BLaER1 (cell line): ENCODE results near the gene ADAM12.

Experiments
- H3K27ac ChIP-seq: shearing (Covaris generic); formaldehyde crosslinking; 2 replicates; pipeline ENCODE4 v1.8.1; 2022
- H3K27me3 ChIP-seq: shearing (Covaris generic); formaldehyde crosslinking; 2 replicates; pipeline ENCODE4 v1.8.1; 2022
- H3K36me3 ChIP-seq: shearing (Covaris generic); formaldehyde crosslinking; 2 replicates; pipeline ENCODE4 v1.8.1; 2022
- H3K4me1 ChIP-seq: shearing (Covaris generic); formaldehyde crosslinking; 2 replicates; pipeline ENCODE4 v1.8.1; 2022
- H3K4me2 ChIP-seq: shearing (Covaris generic); formaldehyde crosslinking; 2 replicates; pipeline ENCODE4 v1.8.1; 2022
- H3K4me3 ChIP-seq: shearing (Covaris generic); formaldehyde crosslinking; 2 replicates; pipeline ENCODE4 v1.8.1; 2022
- H3K9ac ChIP-seq: shearing (Covaris generic); formaldehyde crosslinking; 2 replicates; pipeline ENCODE4 v1.8.1; 2022
- H3K9me3 ChIP-seq: shearing (Covaris generic); formaldehyde crosslinking; 2 replicates; pipeline ENCODE4 v1.8.1; 2022
- H4K20me1 ChIP-seq: shearing (Covaris generic); formaldehyde crosslinking; 2 replicates; pipeline ENCODE4 v1.8.1; 2022
- Cebpa-rat ChIP-seq: shearing (Covaris generic); IDR thresholded peaks from 2 replicates; pipeline ENCODE4 v1.8.1; 2022

Gene ADAM12

DNA sequence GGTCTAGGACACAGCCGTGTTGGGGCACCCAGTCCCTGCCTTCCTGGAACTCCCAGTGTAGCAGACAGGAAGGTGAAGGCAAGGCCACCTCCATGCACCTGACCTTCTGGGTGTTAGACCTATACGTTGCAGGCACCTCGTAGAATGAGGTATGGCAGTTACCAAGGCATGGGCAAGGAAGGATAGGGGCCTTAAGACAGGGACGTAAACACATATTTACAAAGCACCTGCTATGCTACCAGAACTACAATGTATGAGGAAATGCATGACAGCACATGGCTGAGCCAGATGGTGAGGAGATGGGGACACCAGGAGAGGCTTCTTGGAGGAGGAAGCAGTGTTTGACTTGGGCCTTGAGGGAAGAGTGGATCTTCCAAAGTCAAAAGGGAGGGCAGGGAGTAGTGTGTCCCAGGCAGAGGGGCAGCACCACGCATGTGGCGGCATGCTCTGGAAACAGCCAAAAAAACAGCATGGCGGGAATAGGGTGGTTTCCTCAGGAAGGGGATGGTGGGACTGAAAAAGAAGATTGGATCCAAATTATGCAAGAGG lies 260.7 kb downstream of the ADAM12 start:
- no peak overlapping the region for H3K4me2 ChIP-seq
- TF ChIP-seq Cebpa-rat = no peak
- no peak overlapping the region for H3K4me3 ChIP-seq
- no peaks in the 10 kb centered on the region for H3K27me3 ChIP-seq
- H3K27ac ChIP-seq = no peak overlapping the region
- H4K20me1 ChIP-seq = no peaks in the 10 kb centered on the region
- no peaks in the 10 kb centered on the region for H3K36me3 ChIP-seq
- H3K4me1 ChIP-seq = no peaks in the 10 kb centered on the region
- no peaks in the 10 kb centered on the region for H3K9me3 ChIP-seq
- H3K9ac ChIP-seq = no peak overlapping the region

DNA sequence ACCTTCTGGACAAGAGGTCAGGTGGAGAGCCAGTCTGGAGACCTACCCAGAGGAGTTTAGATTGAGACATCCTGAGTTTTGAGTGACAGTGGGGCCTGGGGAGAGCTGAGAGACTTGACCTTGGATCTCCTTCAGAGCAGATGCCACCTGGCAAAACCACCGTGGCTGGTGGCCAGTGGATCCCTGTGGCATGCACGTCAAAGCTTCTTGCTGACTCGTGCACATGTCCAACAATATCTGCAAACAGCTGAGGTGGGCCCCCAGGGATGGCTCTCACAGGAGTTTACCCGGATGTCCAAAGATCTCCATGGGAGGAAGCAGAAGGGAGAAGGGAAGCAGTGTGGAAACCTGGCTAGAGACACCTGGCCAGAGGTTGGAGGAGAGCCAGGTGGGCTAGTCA lies 261.4 kb downstream of the ADAM12 start:
- Histone ChIP-seq H3K4me1 (no peaks in the 10 kb centered on the region), H3K27ac (no peak overlapping the region), H3K9ac (no peak overlapping the region), H3K27me3 (no peaks in the 10 kb centered on the region), H3K9me3 (no peaks in the 10 kb centered on the region), H3K36me3 (no peaks in the 10 kb centered on the region), H3K4me2 (no peak overlapping the region), H4K20me1 (no peaks in the 10 kb centered on the region), H3K4me3 (no peak overlapping the region)
- TF ChIP-seq Cebpa-rat = no peak

DNA sequence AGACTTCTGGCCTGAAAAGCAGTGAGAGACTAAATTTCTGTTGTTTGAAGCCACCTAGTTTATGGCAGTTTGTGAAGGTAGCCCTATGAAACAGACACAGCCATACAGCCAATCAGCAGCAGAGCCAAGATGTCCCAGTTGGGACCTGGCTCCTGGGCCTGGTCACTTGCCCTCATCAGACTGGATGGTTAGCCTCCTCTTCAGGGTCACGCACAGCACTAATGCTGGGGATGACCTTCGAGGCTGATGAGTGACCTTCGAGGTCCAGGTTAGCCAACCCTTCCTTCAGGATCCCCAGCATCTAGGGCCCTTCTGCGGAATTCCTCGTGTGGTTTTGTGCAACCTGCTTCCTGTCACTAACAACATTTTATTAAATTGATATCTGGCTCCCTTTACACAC lies 262.3 kb downstream of the ADAM12 start:
- Histone ChIP-seq H3K27ac (no peak overlapping the region), H3K9me3 (no peaks in the 10 kb centered on the region), H3K4me3 (no peak overlapping the region), H3K9ac (no peak overlapping the region), H4K20me1 (no peaks in the 10 kb centered on the region), H3K4me1 (no peaks in the 10 kb centered on the region), H3K4me2 (no peak overlapping the region), H3K36me3 (no peaks in the 10 kb centered on the region), H3K27me3 (no peaks in the 10 kb centered on the region)
- TF ChIP-seq Cebpa-rat = no peak

DNA sequence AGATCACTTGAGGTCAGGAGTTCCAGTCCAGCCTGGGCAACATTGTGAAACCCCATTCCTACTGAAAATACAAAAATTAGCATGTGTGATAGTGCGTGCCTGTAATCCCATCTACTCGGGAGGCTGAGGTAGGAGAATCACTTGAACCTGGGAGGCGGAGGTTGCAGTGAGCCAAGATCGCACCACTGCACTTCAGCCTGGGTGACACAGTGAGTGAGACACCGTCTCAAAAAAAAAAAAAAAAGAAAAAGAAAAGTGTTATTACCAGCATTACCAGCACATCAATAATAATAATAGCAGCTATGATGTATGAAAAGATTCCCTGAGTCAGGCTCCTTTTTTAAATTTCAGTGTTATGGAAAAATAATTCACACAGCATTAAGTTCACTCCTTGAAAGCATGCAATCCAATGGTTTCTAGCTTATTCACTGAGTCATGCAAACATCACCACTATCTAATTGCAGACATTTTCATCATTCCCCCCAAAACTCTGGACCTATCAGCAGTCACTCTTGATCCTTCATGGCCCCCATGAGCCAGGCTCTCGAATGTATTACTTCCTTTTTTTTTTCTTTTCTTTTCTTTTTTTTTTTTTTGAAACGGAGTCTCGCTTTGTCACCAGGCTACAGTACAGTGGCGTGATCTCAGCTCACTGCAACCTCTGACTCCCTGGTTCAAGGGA lies 263.5 kb downstream of the ADAM12 start:
- TF ChIP-seq Cebpa-rat = no peak
- no peak overlapping the region for H3K9ac ChIP-seq
- no peaks in the 10 kb centered on the region for H4K20me1 ChIP-seq
- H3K27me3 ChIP-seq = no peaks in the 10 kb centered on the region
- no peak overlapping the region for H3K4me2 ChIP-seq
- no peaks in the 10 kb centered on the region for H3K9me3 ChIP-seq
- H3K4me3 ChIP-seq = no peak overlapping the region
- no peaks in the 10 kb centered on the region for H3K36me3 ChIP-seq
- no peak overlapping the region for H3K27ac ChIP-seq
- no peaks in the 10 kb centered on the region for H3K4me1 ChIP-seq

DNA sequence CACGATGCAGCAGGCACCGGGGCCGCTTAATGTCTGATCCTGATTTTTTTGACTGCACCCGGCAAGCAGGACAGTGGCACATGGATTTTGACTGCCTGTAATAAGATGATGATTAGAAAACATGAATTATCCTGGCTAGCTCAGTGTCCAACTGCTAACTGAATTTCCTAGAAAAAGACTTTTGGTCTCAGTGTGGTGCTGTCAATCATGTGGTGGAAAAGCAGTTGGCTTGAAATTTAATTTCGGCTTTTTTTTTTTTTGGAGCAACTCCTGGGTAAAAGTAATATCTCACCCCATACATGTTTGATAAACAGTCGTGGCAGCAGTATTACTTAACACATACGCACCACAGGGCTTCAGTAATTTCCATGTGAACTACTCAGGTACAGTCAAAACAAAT lies 264.2 kb downstream of the ADAM12 start:
- no peak overlapping the region for H3K4me2 ChIP-seq
- no peaks in the 10 kb centered on the region for H3K36me3 ChIP-seq

DNA sequence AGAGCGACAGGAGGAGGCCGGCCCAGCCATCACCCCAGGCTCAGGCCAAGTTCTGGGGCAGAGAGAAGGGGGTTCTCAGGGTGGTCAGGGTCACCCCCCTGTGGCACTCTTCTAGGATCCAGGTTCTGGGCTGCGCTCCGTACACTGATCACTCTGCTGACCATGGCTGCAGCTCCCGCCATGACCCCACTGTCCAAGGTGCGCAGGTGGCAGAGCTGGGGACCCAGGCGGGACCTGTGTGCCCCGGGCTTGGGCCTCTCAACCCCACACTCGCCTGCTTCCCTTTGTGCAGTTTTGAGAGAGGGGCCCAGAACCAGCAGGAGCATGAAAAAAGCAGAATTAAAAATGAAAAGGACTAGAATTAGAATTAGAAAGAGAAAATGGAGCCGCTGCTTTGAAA lies 264.8 kb downstream of the ADAM12 start:
- Histone ChIP-seq H4K20me1 (no peaks in the 10 kb centered on the region), H3K27me3 (no peaks in the 10 kb centered on the region), H3K9ac (no peak overlapping the region), H3K9me3 (no peaks in the 10 kb centered on the region), H3K27ac (no peak overlapping the region), H3K4me2 (no peak overlapping the region), H3K4me3 (no peak overlapping the region), H3K4me1 (no peaks in the 10 kb centered on the region), H3K36me3 (no peaks in the 10 kb centered on the region)
- no peak for TF ChIP-seq Cebpa-rat

More for the DNA sequence above, 264.2 kb downstream of the ADAM12 start:
- Histone ChIP-seq H4K20me1 (no peaks in the 10 kb centered on the region), H3K4me1 (no peaks in the 10 kb centered on the region), H3K9me3 (no peaks in the 10 kb centered on the region), H3K4me3 (no peak overlapping the region), H3K9ac (no peak overlapping the region), H3K27ac (no peak overlapping the region), H3K27me3 (no peaks in the 10 kb centered on the region)
- TF ChIP-seq Cebpa-rat = no peak

DNA sequence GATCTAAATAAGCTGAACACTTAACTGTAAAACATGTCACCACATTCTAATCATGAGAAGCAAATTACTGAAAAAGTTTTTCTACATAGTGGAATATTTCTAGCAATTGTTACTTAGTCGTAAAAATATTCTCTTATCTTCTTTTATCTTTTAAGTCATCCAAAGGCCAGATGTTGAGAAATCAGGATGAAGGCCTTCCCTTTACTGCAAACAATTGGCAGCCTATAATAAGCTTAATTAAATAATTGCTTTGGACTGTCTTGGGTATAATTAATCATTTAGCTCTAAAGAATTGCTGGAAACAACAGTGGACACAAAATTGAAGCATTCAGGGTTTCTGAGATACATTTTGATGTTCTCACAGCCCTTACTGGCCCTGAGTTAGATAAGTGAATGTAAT lies 265.4 kb downstream of the ADAM12 start:
- H3K4me2 ChIP-seq = no peak overlapping the region
- H3K27ac ChIP-seq = no peak overlapping the region

DNA sequence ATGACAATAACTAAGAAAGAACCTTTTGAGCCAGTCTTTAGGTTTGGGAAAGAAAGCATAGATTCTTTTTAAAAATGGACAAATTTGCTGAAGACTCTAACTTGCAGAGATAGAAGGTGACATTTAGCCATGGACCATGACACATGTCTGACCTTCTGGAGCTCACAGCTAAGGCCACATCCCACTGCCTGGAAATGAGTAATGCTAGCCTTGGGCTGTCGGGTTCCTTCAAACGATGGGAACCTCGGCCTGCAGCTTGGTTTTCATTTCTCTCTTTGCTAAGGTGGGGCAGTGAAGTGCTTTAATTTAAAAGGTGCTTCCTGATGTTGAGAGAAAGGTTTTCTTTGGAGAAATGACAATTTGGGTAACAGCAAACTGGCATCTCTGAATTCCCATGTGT lies 268.7 kb downstream of the ADAM12 start:
- no peak overlapping the region for H3K27ac ChIP-seq
- TF ChIP-seq Cebpa-rat = no peak

More for the DNA sequence above, 265.4 kb downstream of the ADAM12 start:
- Histone ChIP-seq H3K36me3 (no peaks in the 10 kb centered on the region), H3K4me3 (no peak overlapping the region), H4K20me1 (no peaks in the 10 kb centered on the region), H3K27me3 (no peaks in the 10 kb centered on the region), H3K9ac (no peak overlapping the region), H3K9me3 (no peaks in the 10 kb centered on the region), H3K4me1 (no peaks in the 10 kb centered on the region)
- no peak for TF ChIP-seq Cebpa-rat

DNA sequence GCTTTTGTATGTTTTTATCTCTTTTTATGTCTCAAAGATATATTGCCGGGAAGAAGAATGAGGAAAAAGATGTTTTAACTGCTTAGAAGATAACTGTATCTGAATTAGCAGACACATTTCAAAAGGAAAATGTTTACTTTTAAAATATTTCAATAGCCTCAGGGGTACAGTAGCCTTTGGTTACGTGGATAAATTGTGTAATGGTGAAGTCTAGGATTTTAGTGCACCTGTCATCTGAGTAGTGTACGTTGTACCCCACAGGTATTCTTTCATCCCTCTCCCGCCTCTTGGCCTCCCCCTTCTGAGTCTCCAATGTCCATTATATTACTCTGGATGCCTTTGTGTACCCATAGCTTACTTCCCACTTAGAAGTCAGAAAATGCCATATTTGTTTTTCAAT lies 269.8 kb downstream of the ADAM12 start:
- TF ChIP-seq Cebpa-rat = no peak
- H3K27ac ChIP-seq = no peak overlapping the region
- no peak overlapping the region for H3K9ac ChIP-seq
- H3K4me3 ChIP-seq = no peak overlapping the region
- no peaks in the 10 kb centered on the region for H3K36me3 ChIP-seq
- H4K20me1 ChIP-seq = no peaks in the 10 kb centered on the region
- peaks cover 12% of the 10 kb centered on the region; the same call in 1 of the 2 replicates for H3K9me3 ChIP-seq
- no peak overlapping the region for H3K4me2 ChIP-seq
- H3K4me1 ChIP-seq = no peaks in the 10 kb centered on the region
- no peaks in the 10 kb centered on the region for H3K27me3 ChIP-seq

More for the DNA sequence above, 268.7 kb downstream of the ADAM12 start:
- no peak overlapping the region for H3K4me3 ChIP-seq
- no peaks in the 10 kb centered on the region for H4K20me1 ChIP-seq
- H3K36me3 ChIP-seq = no peaks in the 10 kb centered on the region
- peaks cover 12% of the 10 kb centered on the region; the same call in 1 of the 2 replicates for H3K9me3 ChIP-seq
- H3K4me1 ChIP-seq = no peaks in the 10 kb centered on the region
- H3K9ac ChIP-seq = no peak overlapping the region
- no peaks in the 10 kb centered on the region for H3K27me3 ChIP-seq
- H3K4me2 ChIP-seq = no peak overlapping the region

DNA sequence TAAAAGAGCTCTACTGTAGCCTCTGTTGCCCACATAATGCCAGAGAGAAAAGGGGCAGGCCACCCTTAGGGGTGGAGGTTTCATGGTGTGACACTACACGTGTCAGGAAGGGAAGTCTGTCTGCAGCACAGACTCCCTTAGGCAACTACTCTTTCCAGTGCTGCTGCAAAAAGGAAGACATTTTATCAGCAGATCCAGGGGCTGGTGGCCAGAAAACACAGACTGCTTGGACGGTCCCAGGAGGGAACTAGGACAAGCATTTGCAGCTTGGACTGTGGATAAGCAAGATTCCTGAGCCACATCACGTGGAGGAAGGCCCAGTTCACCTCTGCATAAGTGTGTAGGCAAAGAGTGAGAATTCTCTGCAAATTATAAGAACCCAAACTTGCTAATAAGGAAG lies 271.1 kb downstream of the ADAM12 start:
- Histone ChIP-seq H3K4me3 (no peak overlapping the region), H3K36me3 (no peaks in the 10 kb centered on the region), H3K27ac (no peak overlapping the region), H3K4me2 (no peak overlapping the region), H3K9me3 (peaks cover 12% of the 10 kb centered on the region; the same call in 1 of the 2 replicates), H3K4me1 (no peaks in the 10 kb centered on the region), H3K27me3 (no peaks in the 10 kb centered on the region), H3K9ac (no peak overlapping the region), H4K20me1 (no peaks in the 10 kb centered on the region)
- TF ChIP-seq Cebpa-rat = no peak

DNA sequence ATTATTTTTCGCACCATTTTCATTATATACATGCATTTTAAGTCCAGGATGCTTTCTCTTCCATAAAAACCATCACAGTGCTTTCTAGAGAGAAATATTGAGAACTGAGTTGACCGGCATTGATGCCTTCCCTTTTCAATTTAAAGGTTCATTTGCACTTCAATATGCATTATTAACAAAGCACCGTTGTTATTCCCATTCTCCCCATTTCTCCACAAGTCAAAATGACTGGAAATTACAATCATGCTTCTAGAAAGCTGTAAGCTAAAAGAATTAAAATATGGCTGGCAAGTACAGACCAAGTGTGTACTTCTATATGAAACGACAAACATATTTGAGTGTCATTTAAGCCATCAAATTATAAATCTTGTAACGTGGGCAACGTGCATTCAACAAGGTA lies 272.4 kb downstream of the ADAM12 start:
- Histone ChIP-seq H3K4me1 (no peaks in the 10 kb centered on the region), H4K20me1 (no peaks in the 10 kb centered on the region), H3K9me3 (peaks cover 12% of the 10 kb centered on the region; the same call in 1 of the 2 replicates), H3K4me2 (no peak overlapping the region), H3K4me3 (no peak overlapping the region), H3K27ac (no peak overlapping the region), H3K27me3 (no peaks in the 10 kb centered on the region), H3K36me3 (no peaks in the 10 kb centered on the region), H3K9ac (no peak overlapping the region)
- no peak for TF ChIP-seq Cebpa-rat
